Chondrocyte (in vitro differentiated cells): ENCODE measurements around the gene HSF2BP. TPM values are rescaled to one million over a fixed set of nuclear protein-coding genes. Genes with fewer than 3 reads are reported as not detected.
"Not testable (repeated sequence)": the region's sequence is repeated elsewhere in the genome, so short reads cannot be mapped to it uniquely, and the experiment has no call there.

Source experiments
- DNase-seq: peaks from one replicate; pipeline ENCODE4 v3.0.0; 2021; ENCODE audit warnings: mixed read lengths, low spot score
- H3K27ac Mint-ChIP-seq: one replicate; pipeline ENCODE4 v1.8.0; 2021; ENCODE audit warnings: mild to moderate bottlenecking, moderate library complexity, mixed read lengths; ENCODE audit not compliant: unreplicated experiment
- H3K27me3 Mint-ChIP-seq: 2 replicates; pipeline ENCODE4 v1.8.0; 2021; ENCODE audit warnings: low read depth, mixed read lengths
- H3K36me3 Mint-ChIP-seq: 2 replicates; pipeline ENCODE4 v1.8.0; 2021; ENCODE audit warnings: low read depth, mixed read lengths
- H3K4me1 Mint-ChIP-seq: 2 replicates; pipeline ENCODE4 v1.8.0; 2021; ENCODE audit warnings: low read depth, mild to moderate bottlenecking, mixed read lengths
- H3K4me3 Mint-ChIP-seq: one replicate; pipeline ENCODE4 v1.8.0; 2021; ENCODE audit warnings: mild to moderate bottlenecking, moderate library complexity, mixed read lengths; ENCODE audit not compliant: unreplicated experiment
- H3K9me3 Mint-ChIP-seq: 2 replicates; pipeline ENCODE4 v1.8.0; 2021; ENCODE audit warnings: low read depth, mixed read lengths
- total RNA-seq: library from RNA; stranded (reverse); gene quantifications from 3 replicates; pipeline ENCODE4 v1.2.1, GENCODE V29; 2021

HSF2BP gene
- total RNA-seq, 1 donor from 2014 or later, result 3.5 TPM

GRCh38 chr21:43503892-43504291 is 155.4 kb downstream of the HSF2BP start:
- H3K27me3 Mint-ChIP-seq, H3K9me3 Mint-ChIP-seq, H3K36me3 Mint-ChIP-seq, H3K4me1 Mint-ChIP-seq, H3K4me3 Mint-ChIP-seq, H3K27ac Mint-ChIP-seq, DNase-seq: not testable (repeated sequence)

- DNase-seq, result not testable (repeated sequence)
These were observed 156.1 kb downstream of the HSF2BP start for GRCh38 chr21:43503075-43503750.

GRCh38 chr21:43502407-43503071 is 156.7 kb downstream of the HSF2BP start:
- DNase-seq, H3K9me3 Mint-ChIP-seq, H3K4me3 Mint-ChIP-seq, H3K4me1 Mint-ChIP-seq, H3K27me3 Mint-ChIP-seq, H3K27ac Mint-ChIP-seq, H3K36me3 Mint-ChIP-seq: not testable (repeated sequence)

More at GRCh38 chr21:43503075-43503750, 156.1 kb downstream of the HSF2BP start:
- H3K4me3 Mint-ChIP-seq, H3K27me3 Mint-ChIP-seq, H3K4me1 Mint-ChIP-seq, H3K9me3 Mint-ChIP-seq, H3K27ac Mint-ChIP-seq, H3K36me3 Mint-ChIP-seq: not testable (repeated sequence)

GRCh38 chr21:43498924-43499323 is 160.4 kb downstream of the HSF2BP start:
- H3K4me3 Mint-ChIP-seq, H3K36me3 Mint-ChIP-seq, H3K4me1 Mint-ChIP-seq, H3K9me3 Mint-ChIP-seq, DNase-seq, H3K27me3 Mint-ChIP-seq, H3K27ac Mint-ChIP-seq: not testable (repeated sequence)

- not testable (repeated sequence) for DNase-seq, H3K4me3 Mint-ChIP-seq, H3K36me3 Mint-ChIP-seq, H3K4me1 Mint-ChIP-seq, H3K27ac Mint-ChIP-seq, H3K27me3 Mint-ChIP-seq, H3K9me3 Mint-ChIP-seq
These were observed 161.2 kb downstream of the HSF2BP start for GRCh38 chr21:43498065-43498464.

GRCh38 chr21:43494279-43495012 is 164.8 kb downstream of the HSF2BP start:
- DNase-seq, H3K4me3 Mint-ChIP-seq, H3K4me1 Mint-ChIP-seq, H3K9me3 Mint-ChIP-seq, H3K27me3 Mint-ChIP-seq, H3K27ac Mint-ChIP-seq, H3K36me3 Mint-ChIP-seq: not testable (repeated sequence)

GRCh38 chr21:43493471-43493870 is 165.8 kb downstream of the HSF2BP start:
- not testable (repeated sequence) for H3K4me1 Mint-ChIP-seq, H3K4me3 Mint-ChIP-seq, H3K9me3 Mint-ChIP-seq

GRCh38 chr21:43488235-43488634 is 171.1 kb downstream of the HSF2BP start:
- H3K27ac Mint-ChIP-seq, DNase-seq, H3K36me3 Mint-ChIP-seq: not testable (repeated sequence)

More at GRCh38 chr21:43493471-43493870, 165.8 kb downstream of the HSF2BP start:
- not testable (repeated sequence) for DNase-seq, H3K36me3 Mint-ChIP-seq, H3K27me3 Mint-ChIP-seq, H3K27ac Mint-ChIP-seq

GRCh38 chr21:43486051-43486450 is 173.2 kb downstream of the HSF2BP start:
- not testable (repeated sequence) for H3K36me3 Mint-ChIP-seq, H3K4me1 Mint-ChIP-seq, H3K9me3 Mint-ChIP-seq, H3K27me3 Mint-ChIP-seq, DNase-seq, H3K27ac Mint-ChIP-seq, H3K4me3 Mint-ChIP-seq

More at GRCh38 chr21:43488235-43488634, 171.1 kb downstream of the HSF2BP start:
- H3K27me3 Mint-ChIP-seq, H3K4me1 Mint-ChIP-seq, H3K9me3 Mint-ChIP-seq, H3K4me3 Mint-ChIP-seq: not testable (repeated sequence)

GRCh38 chr21:43485016-43485415 is 174.3 kb downstream of the HSF2BP start:
- H3K27me3 Mint-ChIP-seq, H3K4me3 Mint-ChIP-seq, H3K4me1 Mint-ChIP-seq: not testable (repeated sequence)

GRCh38 chr21:43479197-43479596 is 180.1 kb downstream of the HSF2BP start:
- not testable (repeated sequence) for H3K4me3 Mint-ChIP-seq, H3K9me3 Mint-ChIP-seq, H3K36me3 Mint-ChIP-seq, H3K27ac Mint-ChIP-seq, DNase-seq, H3K4me1 Mint-ChIP-seq, H3K27me3 Mint-ChIP-seq

More at GRCh38 chr21:43485016-43485415, 174.3 kb downstream of the HSF2BP start:
- not testable (repeated sequence) for H3K27ac Mint-ChIP-seq, H3K36me3 Mint-ChIP-seq, H3K9me3 Mint-ChIP-seq, DNase-seq
